Measurements from ENCODE around the gene CDKN2B-AS1. TPM values are rescaled to one million over a fixed set of nuclear protein-coding genes. Genes with fewer than 3 reads are reported as not detected.

The CDKN2B-AS1 gene
- total RNA-seq, 1 donor from 2014 or later = 1.4 TPM

DNA sequence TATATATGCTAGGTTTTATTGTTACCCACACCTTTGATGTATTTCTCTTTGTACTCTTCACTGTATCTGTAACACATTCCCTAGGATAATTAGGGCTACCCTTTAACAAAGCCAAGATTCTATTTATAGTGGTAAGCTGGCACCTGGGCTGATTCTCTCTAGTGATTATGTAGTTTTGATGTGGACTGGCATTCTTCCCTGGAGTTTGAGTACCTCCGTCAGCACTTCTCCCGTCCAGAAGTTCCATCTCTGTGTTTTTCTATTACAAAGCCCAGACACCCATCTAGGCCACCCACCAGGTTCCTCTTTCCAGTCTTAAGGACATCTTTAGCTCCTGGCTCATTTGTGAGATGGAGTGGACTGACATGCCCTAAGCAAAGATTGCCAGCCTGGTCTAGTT lies 70.4 kb downstream of the CDKN2B-AS1 start:
- intact Hi-C loops (cut with DNase I) = no loop called here

DNA sequence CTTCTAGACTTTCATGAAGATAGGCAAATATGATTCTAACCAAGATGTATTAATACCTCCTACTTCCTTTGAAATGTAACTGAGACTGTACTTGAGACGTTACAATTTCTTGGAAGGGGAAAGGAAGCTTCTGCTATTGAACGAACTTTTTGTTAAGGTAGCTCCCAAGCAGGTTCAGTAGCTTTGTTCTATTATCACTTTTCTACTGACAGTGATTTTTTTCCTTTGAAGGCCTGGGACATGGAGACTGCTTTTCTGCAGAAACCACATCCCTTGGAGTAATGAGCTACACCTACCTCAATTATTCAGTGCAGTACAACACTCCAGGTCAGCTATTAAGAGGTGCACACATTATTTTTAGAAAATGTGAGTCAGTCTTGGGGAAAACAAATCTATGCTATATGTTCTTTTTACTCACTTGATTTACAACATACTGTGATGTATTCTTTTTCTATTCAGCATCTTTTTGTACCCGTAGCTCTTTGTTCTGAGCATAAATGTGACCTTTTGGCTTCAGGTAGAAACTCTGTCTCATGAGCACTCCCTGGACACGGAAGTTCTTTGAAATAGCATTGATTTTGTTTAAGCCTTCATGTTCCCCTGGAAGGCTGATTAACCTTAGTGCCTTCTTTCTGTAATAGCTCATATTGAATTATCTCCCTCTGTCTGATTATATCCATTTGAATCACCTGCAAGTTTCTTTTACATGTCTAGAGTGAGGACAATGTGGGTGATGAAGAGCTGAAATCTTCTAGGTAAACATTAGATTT lies 71.0 kb downstream of the CDKN2B-AS1 start:
- intact Hi-C loops (cut with DNase I) = no loop called here
- DNase-seq (ENCODE audit: low spot score) = no peak
- ATAC-seq = no peak

More for the DNA sequence above, 70.4 kb downstream of the CDKN2B-AS1 start:
- DNase-seq (ENCODE audit: low spot score) = no peak
- no peak for ATAC-seq

DNA sequence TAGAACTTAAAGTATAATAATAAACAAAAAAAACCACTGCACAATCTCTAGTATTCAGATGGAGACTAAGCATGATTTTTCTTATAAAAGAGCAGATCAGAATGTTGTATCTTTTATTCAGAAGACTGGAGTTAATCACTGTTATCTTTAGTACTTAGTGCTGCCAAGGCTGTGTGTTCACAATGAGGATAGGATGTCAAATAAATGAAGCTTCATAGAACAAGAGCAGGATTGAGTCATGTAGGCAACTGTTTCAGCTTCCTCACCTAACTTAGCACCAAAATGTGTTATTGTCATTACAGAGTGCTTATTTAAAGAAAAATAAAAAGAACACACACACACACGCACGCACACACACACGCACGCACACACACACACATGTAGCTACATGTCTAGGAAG lies 72.6 kb downstream of the CDKN2B-AS1 start:
- DNase-seq (ENCODE audit: low spot score) (no peak), ATAC-seq (no peak)
- intact Hi-C loops (cut with DNase I) = no loop called here

DNA sequence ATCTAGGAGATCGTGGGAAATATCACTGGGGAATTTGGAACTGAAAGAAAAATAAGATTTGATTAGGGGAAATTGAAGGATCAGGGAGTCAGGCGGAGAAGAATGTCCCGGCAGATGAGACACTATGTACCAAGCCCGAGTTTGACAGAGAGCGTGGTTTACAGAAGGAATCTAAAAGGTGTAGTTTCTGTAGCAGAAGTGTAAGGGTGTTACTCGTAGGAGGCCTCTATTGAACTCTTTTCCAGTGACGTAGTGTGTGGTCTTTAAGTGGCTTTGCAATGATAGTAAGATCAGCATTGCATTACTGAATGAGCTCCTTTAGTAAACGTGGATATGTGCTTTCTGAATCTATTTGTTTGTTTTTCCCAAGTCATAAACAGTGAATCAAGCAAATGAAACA lies 73.8 kb downstream of the CDKN2B-AS1 start:
- ATAC-seq (no peak), DNase-seq (ENCODE audit: low spot score) (no peak)
- intact Hi-C loops (cut with DNase I) = no loop called here

DNA sequence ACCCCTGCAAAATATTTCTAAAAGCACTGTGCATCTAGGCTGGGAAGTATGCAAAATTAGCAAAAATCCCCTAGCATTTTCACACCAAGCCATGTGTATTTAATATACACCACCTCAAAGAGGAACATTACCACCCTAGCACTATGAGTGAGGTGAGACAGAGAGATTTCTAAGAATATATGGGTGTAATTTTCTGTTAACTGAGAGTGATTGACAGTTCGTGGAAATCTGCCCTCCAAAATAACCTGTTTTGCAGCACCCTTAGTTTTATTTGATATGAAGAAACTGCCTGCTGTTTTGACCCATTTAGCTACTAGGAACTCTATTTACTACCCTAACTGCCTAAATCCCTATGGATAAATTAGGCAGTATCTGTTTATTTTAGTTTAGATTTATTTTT lies 78.8 kb downstream of the CDKN2B-AS1 start:
- ATAC-seq (no peak), DNase-seq (ENCODE audit: low spot score) (no peak)
- intact Hi-C loops (cut with DNase I) = no loop called here

DNA sequence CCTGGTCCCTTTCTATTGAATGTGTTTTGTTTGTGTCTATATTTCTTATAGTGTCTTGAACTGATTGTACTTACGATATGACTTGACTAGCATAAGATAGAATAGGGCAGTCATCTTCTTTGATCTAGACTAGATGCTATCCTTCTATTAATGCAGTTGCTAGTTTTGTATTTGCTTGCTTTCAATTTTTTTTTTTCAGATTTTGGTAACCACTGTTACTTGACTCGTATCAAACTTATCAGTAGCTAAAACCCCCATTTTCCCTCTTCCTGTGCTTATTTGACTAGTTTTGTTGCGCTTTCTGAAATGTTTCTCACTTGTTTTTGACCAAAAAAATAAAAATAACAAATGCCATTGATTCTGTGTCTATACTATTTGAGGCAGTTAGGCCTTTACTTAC lies 83.5 kb downstream of the CDKN2B-AS1 start:
- intact Hi-C loops (cut with DNase I) = no loop called here
- ATAC-seq (no peak), DNase-seq (ENCODE audit: low spot score) (no peak)

DNA sequence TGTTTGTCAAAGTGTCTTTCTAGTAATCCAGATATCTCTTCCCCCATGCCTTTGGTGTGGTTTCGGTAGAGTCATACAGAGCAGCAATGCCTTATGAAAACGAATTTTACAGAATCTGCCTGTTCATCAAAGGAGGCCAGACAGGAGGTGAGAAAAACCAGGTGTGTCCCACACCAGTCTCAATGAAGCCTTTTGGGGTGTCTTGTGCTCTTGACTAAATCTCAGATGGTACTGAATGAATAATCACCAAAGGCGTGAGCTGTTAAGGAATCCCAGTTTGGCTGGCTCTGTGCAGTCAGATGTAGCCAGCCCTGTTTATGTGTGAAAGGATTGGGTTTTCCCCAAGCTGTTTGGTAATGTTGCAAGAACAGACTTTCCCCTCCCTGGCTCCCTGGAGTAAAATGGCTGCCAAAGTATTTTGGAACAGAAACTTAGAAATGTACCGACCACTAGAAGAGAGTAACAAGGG lies 85.3 kb downstream of the CDKN2B-AS1 start:
- intact Hi-C loops (cut with DNase I) = no loop called here
- ATAC-seq = peak; percentile 98
- no peak for DNase-seq (ENCODE audit: low spot score)

DNA sequence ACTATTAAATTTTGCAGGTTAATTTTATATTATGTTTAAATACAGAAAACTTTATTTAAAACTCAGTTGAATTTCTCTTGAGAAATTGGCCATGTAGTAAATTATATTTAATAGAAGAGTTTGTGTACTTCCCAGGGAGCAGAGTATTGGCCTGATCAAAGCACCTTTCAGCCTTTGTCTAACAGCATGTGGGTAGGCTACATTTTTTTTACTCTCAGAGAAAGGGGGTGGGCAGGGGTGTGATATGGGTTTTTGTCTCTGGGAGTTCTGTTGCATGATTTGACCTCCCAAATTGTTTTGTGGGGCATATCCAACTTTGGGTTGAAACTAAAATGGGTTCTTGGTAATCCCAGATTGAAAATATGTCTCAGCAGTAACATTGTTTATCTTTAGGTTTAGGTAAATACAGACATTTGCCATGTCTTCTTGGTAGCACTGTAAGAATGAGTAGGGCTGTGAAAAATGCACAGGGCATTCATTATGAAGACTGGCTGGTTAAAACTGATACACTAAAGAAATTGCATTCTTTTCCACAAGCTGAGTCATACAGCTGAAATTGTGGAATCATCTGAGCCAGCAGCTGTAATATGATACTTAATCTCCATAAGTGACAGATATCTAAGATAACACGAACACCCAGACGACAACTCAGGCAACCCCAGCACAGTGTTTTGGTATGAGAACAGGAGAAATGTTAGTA lies 89.9 kb downstream of the CDKN2B-AS1 start:
- intact Hi-C loops (cut with DNase I) = no loop called here
- DNase-seq (ENCODE audit: low spot score) = no peak
- ATAC-seq = no peak

DNA sequence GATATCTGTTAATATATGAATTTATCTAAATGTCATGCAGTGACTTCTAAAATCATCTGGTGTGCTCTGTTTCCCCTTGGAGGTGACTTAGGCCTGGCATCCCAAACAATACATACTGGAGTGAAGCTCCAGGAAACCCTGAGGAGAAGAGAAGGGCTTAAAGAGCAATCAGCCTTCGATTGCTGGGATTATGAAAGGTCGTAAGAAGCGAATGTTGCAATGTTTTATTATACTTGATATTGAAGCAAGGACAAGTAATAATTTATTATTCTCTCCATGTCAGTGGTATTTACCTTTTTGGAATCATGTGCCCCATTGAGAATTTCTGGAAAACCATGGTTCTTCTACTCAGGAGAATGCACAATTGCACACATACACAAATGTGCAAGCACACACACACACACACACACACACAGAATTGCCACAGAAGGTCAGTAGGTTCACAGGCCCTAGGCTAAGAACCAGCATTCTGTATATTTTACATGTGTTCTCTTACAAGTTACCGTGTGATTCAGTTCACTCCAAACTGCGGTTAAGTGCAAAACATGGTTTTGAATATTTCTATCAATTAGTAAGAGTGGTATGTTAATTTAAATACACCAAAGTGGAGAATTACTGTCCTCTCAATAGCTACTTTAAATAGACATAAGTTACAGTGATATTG lies 93.6 kb downstream of the CDKN2B-AS1 start:
- no peak for ATAC-seq
- intact Hi-C loops (cut with DNase I) = no loop called here
- no peak for DNase-seq (ENCODE audit: low spot score)

DNA sequence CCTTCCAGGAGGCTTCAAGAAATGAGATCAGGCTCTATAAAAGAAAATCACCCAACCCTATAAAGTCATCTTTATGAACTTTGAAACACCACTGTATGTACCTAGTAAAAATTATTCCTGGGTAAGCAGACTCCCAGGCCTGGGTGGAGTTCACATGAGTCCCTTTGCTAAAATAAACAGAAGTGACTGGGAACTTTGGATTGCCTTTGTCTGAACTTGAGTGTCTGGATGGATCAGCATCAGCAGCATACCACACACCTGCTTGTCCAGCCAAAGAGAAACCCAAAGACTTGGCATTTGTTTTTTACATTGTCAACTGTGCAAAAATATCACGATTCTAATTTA lies 94.1 kb downstream of the CDKN2B-AS1 start:
- DNase-seq (ENCODE audit: low spot score) (no peak), ATAC-seq (no peak)
- intact Hi-C loops (cut with DNase I) = no loop called here

DNA sequence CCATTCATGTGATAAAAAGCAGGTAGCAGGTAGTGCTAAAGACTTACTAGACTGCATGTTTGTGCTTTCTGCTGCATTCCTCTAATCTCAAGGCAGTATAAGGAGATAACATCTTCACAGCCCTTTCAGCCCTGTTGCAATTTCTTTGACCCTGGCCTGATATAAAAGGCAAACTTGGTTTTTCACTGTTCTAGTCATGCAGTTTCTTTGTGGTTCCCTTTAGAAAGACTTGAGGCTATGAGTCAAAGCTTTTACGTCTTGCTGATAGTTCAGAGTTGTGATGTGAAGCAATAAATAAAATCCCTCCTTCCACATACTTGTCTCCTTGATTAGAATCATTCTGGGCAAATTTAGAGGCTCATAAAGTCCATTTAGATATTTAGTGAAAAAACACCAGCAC lies 103.1 kb downstream of the CDKN2B-AS1 start:
- intact Hi-C loops (cut with DNase I) = no loop called here
- DNase-seq (ENCODE audit: low spot score) = no peak
- peak; percentile 41 for ATAC-seq

DNA sequence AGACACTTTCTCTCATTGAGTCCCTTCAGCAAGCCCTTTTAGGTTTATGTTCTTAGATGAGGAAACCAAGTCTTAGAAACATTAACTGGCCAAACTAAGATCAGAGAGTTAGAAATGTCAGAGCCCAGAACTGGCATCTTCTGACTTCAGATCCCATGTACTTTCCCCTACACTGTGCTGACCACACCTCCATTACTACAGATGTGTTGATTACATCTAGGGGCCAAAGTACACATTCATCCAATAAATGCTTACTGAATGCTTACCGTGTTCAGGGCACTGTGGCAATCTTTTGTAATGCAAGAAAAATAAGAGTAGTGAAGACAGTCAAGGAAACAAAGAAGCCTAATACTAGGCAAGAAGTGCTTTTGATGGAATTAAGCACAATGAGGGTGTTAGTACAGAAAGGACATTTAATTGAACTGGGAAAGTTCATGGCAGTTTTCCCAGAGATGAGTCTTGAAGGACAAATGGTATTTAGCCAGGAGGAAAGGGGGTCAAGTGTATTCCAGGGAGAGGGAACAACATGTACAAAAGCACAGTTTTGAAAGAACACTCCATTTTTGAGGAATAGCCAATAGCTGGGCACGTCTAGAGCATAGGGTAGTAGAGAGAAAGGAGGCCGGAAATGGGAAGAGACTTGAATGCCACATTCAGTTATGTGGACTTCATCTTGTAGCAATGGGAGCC lies 104.2 kb downstream of the CDKN2B-AS1 start:
- intact Hi-C loops (cut with DNase I) = no loop called here
- no peak for DNase-seq (ENCODE audit: low spot score)
- ATAC-seq = peak; percentile 88

DNA sequence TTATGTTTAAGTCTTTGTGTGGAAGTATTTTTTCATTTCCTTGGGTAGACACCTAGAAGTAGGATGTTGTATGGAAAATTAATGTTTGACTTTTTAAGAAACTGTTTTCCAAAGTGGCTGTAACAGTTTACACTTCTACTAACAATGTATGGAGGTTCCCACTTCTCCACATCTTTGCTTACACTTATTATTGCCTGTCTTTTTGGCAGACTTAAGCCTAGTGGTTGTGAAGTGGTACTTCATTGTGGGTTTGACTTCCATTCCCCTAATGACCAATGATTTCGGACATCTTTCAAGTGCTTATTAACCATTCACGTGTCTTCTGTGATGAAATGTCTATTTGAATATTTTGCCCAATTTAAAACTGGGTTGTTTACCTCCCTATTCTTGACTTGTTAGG lies 106.0 kb downstream of the CDKN2B-AS1 start:
- intact Hi-C loops (cut with DNase I) = no loop called here

DNA sequence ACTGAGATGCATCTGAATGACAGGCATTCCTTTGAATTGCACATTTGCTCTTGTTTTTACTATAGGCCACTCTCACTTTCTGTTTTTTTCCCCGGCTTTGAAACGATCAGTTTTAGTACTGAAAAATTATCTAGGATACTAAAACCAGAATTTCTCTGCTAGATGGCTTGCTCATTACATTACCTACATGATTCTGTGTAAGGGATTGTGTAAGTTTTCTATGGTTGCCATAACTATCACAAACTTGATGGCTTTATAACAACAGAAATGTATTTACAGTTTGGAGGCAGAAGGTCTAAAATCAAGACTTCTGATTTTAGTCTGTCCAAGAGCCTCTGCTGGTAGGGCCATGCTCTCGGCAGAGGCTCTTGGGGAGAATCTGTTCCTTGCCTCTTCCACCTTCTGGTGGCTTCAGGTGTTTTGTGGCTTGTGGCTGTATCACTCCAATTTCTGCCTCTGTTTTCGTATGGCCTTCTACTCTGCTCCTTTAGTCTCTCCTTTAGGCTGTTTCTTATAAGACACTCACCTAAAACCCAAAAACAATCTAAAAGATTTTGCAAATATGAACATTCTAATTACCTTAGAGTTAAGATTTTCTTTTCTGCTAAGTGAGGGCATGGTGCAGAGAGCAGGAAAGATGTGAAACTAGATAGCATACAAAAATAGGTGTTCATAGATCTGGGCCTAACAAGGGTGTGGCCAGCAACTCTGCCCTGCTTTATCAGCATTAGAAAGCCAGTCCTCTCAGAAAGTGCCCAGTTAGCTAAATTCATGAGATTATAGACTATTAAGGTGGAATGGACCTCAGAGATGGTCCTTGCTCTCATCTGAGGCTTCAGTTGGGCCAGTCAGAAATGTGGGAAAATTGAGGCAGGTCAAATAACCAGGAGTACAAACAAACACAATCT lies 107.8 kb downstream of the CDKN2B-AS1 start:
- no peak for DNase-seq (ENCODE audit: low spot score)
- intact Hi-C loops (cut with DNase I) = no loop called here
- ATAC-seq = no peak

More for the DNA sequence above, 106.0 kb downstream of the CDKN2B-AS1 start:
- DNase-seq (ENCODE audit: low spot score) = no peak
- ATAC-seq = no peak

DNA sequence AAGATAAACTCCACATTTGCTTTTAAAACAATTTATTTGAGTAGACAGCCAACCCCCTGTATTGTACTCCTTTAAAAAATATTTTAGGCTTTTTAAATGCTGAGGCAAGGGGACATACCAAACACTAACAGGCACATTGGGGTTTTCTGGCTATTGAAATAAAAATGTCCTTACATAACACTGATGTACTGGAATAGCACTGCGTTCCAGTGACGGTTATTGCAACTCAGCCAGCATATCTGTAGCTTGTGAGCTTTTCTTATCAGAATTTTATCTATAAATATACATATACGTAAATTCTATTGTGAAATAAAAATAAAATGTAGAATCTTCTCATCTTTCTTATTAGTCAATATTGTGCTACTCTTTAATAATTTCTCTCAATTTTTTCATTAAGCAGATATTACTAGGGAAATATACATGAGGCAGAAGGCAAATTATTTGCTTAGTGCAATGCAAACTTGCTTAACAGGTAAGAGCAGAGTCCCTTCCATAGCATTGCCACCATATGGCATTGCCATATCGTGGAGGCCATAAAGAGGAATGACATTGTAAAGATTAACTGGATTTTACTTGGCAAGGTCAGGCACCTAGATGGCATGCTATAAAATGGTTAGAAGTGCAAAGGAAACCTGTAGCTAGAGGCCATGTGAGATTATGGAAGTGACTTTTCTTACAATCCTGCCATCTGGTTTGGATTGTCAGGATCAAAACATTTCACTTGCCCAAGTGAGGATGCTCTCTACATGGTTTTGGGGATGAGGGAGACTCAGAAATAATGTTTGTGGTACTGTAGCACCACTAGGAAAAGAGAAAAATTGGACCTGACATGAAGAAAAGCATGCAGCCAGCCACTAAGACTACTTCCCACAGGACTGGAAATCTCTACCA lies 109.3 kb downstream of the CDKN2B-AS1 start:
- intact Hi-C loops (cut with DNase I) = no loop called here
- DNase-seq (ENCODE audit: low spot score) = no peak
- peak; percentile 34 for ATAC-seq

DNA sequence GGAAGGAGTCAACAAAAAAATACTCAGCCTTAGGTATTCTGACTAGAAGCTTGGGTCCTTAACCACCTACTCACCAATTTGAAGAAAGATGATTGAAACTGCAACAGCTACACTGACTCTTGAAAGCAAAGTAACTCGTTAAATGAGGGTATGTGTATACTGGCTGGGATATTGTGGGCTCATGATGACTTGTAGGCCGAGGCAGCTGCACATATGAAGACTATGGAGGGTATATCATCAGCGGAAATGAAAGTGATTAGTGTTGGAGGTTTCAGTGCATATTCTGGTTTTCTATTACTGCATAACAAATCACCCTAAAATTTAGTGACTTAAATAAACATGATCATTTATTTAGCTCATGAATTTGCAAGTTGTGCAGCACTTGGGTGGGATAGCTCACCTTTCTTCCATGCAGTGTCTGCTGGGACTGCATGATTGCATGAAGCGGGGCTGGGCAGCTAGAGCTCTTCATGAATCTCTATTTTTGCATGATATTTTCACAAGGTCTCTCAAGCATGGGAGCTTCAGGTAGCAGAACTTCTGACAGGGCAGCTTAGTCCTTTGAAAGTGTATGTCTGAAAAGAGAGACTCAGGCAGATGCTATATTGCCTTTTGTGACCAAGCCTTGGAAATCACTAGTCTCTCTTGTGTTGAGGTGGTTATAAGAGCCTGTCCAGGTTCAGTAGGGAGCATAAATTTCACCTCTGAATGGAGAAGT lies 110.6 kb downstream of the CDKN2B-AS1 start:
- intact Hi-C loops (cut with DNase I) = no loop called here
- no peak for DNase-seq (ENCODE audit: low spot score)
- no peak for ATAC-seq

Data from sciatic nerve (tissue), 2 donors.